MM.1S (cell line): ENCODE measurements around the gene PALM2AKAP2.

Experiments used
- DNase-seq: peaks from one replicate; pipeline ENCODE4 v3.0.0-alpha.2; 2015
- H2AFZ ChIP-seq: fragments of 300-600 bp; sonication (generic); 2 replicates; pipeline ENCODE4 v1.6.0; 2016; ENCODE audit warnings: antibody characterized with exemption, low read length
- H3F3A ChIP-seq: fragments of 300-600 bp; sonication (generic); 2 replicates; pipeline ENCODE4 v1.6.1; 2016; ENCODE audit warnings: mild to moderate bottlenecking, antibody characterized with exemption, low read length, moderate library complexity, mixed read lengths; ENCODE audit not compliant: insufficient read depth
- H3K27ac ChIP-seq: fragments of 300-600 bp; sonication (generic); 2 replicates; pipeline ENCODE4 v1.5.1; 2016; ENCODE audit warnings: mild to moderate bottlenecking, low read length
- H3K27me3 ChIP-seq: fragments of 300-600 bp; sonication (generic); replicated peaks from 2 replicates; pipeline ENCODE4 v1.6.0; 2016; ENCODE audit warnings: low read length; ENCODE audit not compliant: insufficient read depth
- H3K36me3 ChIP-seq: fragments of 300-600 bp; sonication (generic); replicated peaks from 2 replicates; pipeline ENCODE4 v1.6.1; 2016; ENCODE audit warnings: mild to moderate bottlenecking, low read length, mixed read lengths; ENCODE audit not compliant: insufficient read depth
- H3K4me1 ChIP-seq: fragments of 300-600 bp; sonication (generic); 2 replicates; pipeline ENCODE4 v1.6.1; 2016; ENCODE audit warnings: low read length, mixed read lengths
- H3K4me2 ChIP-seq: fragments of 300-600 bp; sonication (generic); 2 replicates; pipeline ENCODE4 v1.6.0; 2016; ENCODE audit warnings: low read depth, low read length
- H3K4me3 ChIP-seq: fragments of 300-600 bp; sonication (generic); 2 replicates; pipeline ENCODE4 v1.5.1; 2016; ENCODE audit warnings: low read length, mixed read lengths
- H3K79me2 ChIP-seq: fragments of 300-600 bp; sonication (generic); 2 replicates; pipeline ENCODE4 v1.6.1; 2016; ENCODE audit warnings: mixed run types, low read length, mixed read lengths
- H3K9ac ChIP-seq: fragments of 300-600 bp; sonication (generic); 2 replicates; pipeline ENCODE4 v1.6.1; 2016; ENCODE audit warnings: low read length, mixed read lengths
- H3K9me2 ChIP-seq: fragments of 300-600 bp; sonication (generic); replicated peaks from 2 replicates; pipeline ENCODE4 v1.6.1; 2016; ENCODE audit warnings: mild to moderate bottlenecking, low read length, mixed read lengths; ENCODE audit not compliant: insufficient read depth
- H3K9me3 ChIP-seq: fragments of 300-600 bp; sonication (generic); replicated peaks from 2 replicates; pipeline ENCODE4 v1.6.1; 2016; ENCODE audit warnings: mild to moderate bottlenecking, low read length, mixed read lengths; ENCODE audit not compliant: insufficient read depth
- H4K20me1 ChIP-seq: fragments of 300-600 bp; sonication (generic); 2 replicates; pipeline ENCODE4 v1.6.1; 2016; ENCODE audit warnings: mild to moderate bottlenecking, low read length, moderate library complexity, mixed read lengths; ENCODE audit not compliant: insufficient read depth
- EZH2 ChIP-seq: fragments of 300-600 bp; sonication (generic); optimal IDR thresholded peaks from 2 replicates; pipeline ENCODE3; 2017; ENCODE audit warnings: low read depth, mild to moderate bottlenecking, antibody characterized with exemption, low read length, mixed read lengths
- EZH2phosphoT487 ChIP-seq: fragments of 300-600 bp; sonication (generic); IDR thresholded peaks from 2 replicates; pipeline ENCODE4 v1.6.1; 2018; ENCODE audit warnings: antibody characterized with exemption, low read length
- TF ChIP-seq, protein P1 (sequence below): fragments of 300-600 bp; sonication (generic); IDR thresholded peaks from 2 replicates; pipeline ENCODE4 v1.5.1; 2016; ENCODE audit warnings: antibody characterized with exemption, low read length, mixed read lengths

Gene PALM2AKAP2

DNA sequence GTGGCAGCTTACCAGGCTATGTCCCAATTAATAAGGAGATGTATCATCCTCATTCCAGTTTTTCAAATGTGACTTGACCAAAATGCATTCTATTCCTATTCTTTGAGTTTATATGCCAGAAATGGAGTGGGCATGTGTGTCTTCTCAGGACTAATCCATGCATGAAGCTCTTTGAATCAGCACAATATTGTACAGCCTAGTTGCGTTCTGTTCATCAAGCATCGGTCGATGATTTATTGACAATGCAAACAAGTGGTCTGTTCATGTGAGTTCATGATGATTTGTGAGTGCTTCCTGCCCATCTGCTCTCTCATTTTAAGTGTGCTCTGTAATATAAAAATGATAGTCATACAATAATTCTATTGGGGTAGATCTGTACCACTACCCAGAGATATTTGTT is 48.3 kb downstream of the PALM2AKAP2 start:
- no peak for DNase-seq
- Histone ChIP-seq H3K4me1 (no peaks in the 10 kb centered on the region), H3K27ac (no peak overlapping the region)

More for the DNA sequence above, 48.3 kb downstream of the PALM2AKAP2 start:
- H2AFZ ChIP-seq: no peak overlapping the region
- TF ChIP-seq EZH2phosphoT487 (no peak), EZH2 (no peak)
- TF ChIP-seq, protein P1, sequence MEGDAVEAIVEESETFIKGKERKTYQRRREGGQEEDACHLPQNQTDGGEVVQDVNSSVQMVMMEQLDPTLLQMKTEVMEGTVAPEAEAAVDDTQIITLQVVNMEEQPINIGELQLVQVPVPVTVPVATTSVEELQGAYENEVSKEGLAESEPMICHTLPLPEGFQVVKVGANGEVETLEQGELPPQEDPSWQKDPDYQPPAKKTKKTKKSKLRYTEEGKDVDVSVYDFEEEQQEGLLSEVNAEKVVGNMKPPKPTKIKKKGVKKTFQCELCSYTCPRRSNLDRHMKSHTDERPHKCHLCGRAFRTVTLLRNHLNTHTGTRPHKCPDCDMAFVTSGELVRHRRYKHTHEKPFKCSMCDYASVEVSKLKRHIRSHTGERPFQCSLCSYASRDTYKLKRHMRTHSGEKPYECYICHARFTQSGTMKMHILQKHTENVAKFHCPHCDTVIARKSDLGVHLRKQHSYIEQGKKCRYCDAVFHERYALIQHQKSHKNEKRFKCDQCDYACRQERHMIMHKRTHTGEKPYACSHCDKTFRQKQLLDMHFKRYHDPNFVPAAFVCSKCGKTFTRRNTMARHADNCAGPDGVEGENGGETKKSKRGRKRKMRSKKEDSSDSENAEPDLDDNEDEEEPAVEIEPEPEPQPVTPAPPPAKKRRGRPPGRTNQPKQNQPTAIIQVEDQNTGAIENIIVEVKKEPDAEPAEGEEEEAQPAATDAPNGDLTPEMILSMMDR: no peak
- no peaks in the 10 kb centered on the region for H3K79me2 ChIP-seq
- H3K9me2 ChIP-seq: no peaks in the 10 kb centered on the region
- no peaks in the 10 kb centered on the region for H3K27me3 ChIP-seq
- H3K9me3 ChIP-seq: no peaks in the 10 kb centered on the region
- no peaks in the 10 kb centered on the region for H3K36me3 ChIP-seq
- H3F3A ChIP-seq: no peaks in the 10 kb centered on the region
- no peak overlapping the region for H3K4me2 ChIP-seq
- no peak overlapping the region for H3K9ac ChIP-seq
- H3K4me3 ChIP-seq: no peak overlapping the region
- H4K20me1 ChIP-seq: no peaks in the 10 kb centered on the region
